ENCODE results near the gene CD109. TPM values are rescaled to one million over a fixed set of nuclear protein-coding genes. Genes with fewer than 3 reads are reported as not detected.

CD109 gene
- total RNA-seq (2021) = 3.2 and 3.3 TPM in 2 replicates
- long read RNA-seq, full-length matches to known transcripts = 4 of 10 reads
- long read RNA-seq, partial matches to known transcripts = 3 of 10 reads
- long read RNA-seq, other reads (novel, unspliced or antisense) = 3 of 10 reads

DNA sequence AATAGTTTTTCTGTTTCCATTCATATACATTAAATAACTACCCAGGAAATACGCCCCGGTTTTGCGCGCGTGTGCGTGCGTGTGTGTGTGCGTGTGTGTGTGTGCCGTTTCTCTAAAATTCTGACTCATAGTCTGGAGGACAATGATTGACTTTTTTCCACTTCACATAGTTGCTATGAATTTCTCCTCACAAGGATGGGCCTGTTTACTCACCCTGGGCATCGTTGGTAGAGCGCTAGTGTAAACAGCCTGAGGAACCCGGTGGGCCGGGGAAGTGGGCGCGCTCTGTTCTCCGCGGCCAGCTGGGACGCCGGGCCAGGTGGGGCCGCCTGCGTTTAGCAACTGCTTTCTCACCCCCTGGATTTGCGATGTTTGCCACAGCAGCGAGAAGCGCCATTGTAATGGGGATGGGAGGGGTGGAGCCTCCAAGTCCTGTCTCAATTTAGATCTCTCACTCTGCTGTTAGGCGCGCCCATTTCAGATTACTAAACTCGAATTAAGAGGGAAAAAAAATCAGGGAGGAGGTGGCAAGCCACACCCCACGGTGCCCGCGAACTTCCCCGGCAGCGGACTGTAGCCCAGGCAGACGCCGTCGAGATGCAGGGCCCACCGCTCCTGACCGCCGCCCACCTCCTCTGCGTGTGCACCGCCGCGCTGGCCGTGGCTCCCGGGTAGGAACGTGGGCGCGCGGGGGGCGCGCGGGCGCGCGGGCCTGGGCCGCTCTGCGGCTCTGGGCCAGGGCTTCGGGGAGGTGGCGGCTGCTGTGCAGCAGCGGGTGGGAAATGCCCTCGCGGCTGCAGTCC, at the start of gene CD109:
Gene CD109, plus strand, starts transcription at position 585 of the 803 bp plus-strand sequence. Its CDS starts 13 bp downstream, at position 598.
- Histone ChIP-seq H3K27me3 (ENCODE audit: insufficient read depth, low read length) (no peaks in the 10 kb centered on the region), H3K9me3 (ENCODE audit: control insufficient read depth, low read depth, low read length) (no peaks in the 10 kb centered on the region), H3K23me2 (ENCODE audit: insufficient read length, low read depth, low read length, poor library complexity, severe bottlenecking) (no peaks in the 10 kb centered on the region), H3K79me1 (ENCODE audit: insufficient read depth, low read depth, low read length, poor library complexity, severe bottlenecking) (no peaks in the 10 kb centered on the region), H3K79me2 (ENCODE audit: insufficient read depth, low read length) (no peaks in the 10 kb centered on the region), H3K23ac (ENCODE audit: insufficient read length, low read depth, low read length) (no peak within 1 kb of the TSS), H2BK15ac (ENCODE audit: low read depth, low read length) (no peak within 1 kb of the TSS), H2AK5ac (ENCODE audit: insufficient read length, low read length) (no peak within 1 kb of the TSS), H3K14ac (ENCODE audit: insufficient read depth, low read length) (0 out of 2 replicates have a peak within 1 kb of the TSS, but pooled peaks have one; percentile 46), H2BK12ac (ENCODE audit: insufficient read length, low read depth, low read length) (no peak within 1 kb of the TSS), H4K8ac (replicated peaks; ENCODE audit: insufficient read length, low read depth, low read length) (no peak within 1 kb of the TSS), H4K20me1 (ENCODE audit: control insufficient read depth, insufficient read depth, insufficient read length) (no peaks in the 10 kb centered on the region), H3K18ac (ENCODE audit: insufficient read length, low read depth, low read length) (no peak within 1 kb of the TSS), H3K27ac (ENCODE audit: insufficient read length, low read depth, low read length) (no peak within 1 kb of the TSS), H3K4me2 (ENCODE audit: insufficient read depth, insufficient read length, low read length) (peak within 1 kb of the TSS; percentile 72), H3K9ac (ENCODE audit: extremely low read depth, insufficient read length, low read length) (peak within 1 kb of the TSS; percentile 6), H2BK20ac (ENCODE audit: low read depth, low read length, poor library complexity, severe bottlenecking) (no peak within 1 kb of the TSS), H2BK5ac (ENCODE audit: insufficient read length, low read length) (no peak within 1 kb of the TSS), H3K56ac (ENCODE audit: insufficient read length, low read depth, low read length) (no peak within 1 kb of the TSS), H3K4me1 (ENCODE audit: insufficient read depth, low read length) (no peaks in the 10 kb centered on the region), H2BK120ac (ENCODE audit: low read depth, low read length, poor library complexity, severe bottlenecking) (no peak within 1 kb of the TSS), H3K4ac (ENCODE audit: low read depth, low read length) (no peak within 1 kb of the TSS), H3T11ph (ENCODE audit: low read length) (no peak within 1 kb of the TSS), H4K5ac (ENCODE audit: insufficient read length, low read depth, low read length) (no peak within 1 kb of the TSS), H4K91ac (ENCODE audit: insufficient read length, low read depth, low read length) (no peak within 1 kb of the TSS), H2AFZ (ENCODE audit: low read length) (peak within 1 kb of the TSS; percentile 78)
- peaks cover 3 to 10% (median 4%) of the 10 kb centered on the region in 3 experiments; a peak in 5 of 7 replicates for H3K36me3 Mint-ChIP-seq (ENCODE audit: insufficient read depth in 1 of 3, low read depth in 3 of 3)
- peaks cover 18% of the 10 kb centered on the region for H3K27me3 Mint-ChIP-seq (ENCODE audit: low read depth)
- TF ChIP-seq CTCF (conservative IDR thresholded peaks at IDR 0.05) = no peak
- peak within 1 kb of the TSS; percentile 29 to 47 (median 40); a peak in 2 of 7 replicates for H3K27ac Mint-ChIP-seq
- no CpG with 5 or more reads among the region's 61 CpGs for WGBS (ENCODE audit: extremely low coverage, insufficient read length, low lambda C conversion rate)
- DNase-seq = peak; percentile 79
- H3K4me3 Mint-ChIP-seq = peak within 1 kb of the TSS; percentile 79 to 83
- H3K4me1 Mint-ChIP-seq = peaks cover 31 to 34% of the 10 kb centered on the region in 2 experiments
- peaks cover 5 to 9% of the 10 kb centered on the region in 2 experiments; a peak in 4 of 5 replicates for H3K9me3 Mint-ChIP-seq
